Gastrocnemius medialis (tissue), 4 donors: Measurements from ENCODE around the gene TYK2.

Experiments
- CTCF ChIP-seq, 5 experiments: fragments of 450-650 bp in 3 of 5; fragments of 200-600 bp in 2 of 5; sonication (generic) in 2 of 5; IDR thresholded peaks in 4 of 5; conservative IDR thresholded peaks in 1 of 5; 1 replicate in 4 of 5; 2 replicates in 1 of 5; pipeline ENCODE4 v1.5.1; 2016 to 2019; ENCODE audit warnings: antibody characterized with exemption in 5 of 5, mild to moderate bottlenecking in 3 of 5, moderate library complexity in 3 of 5
- POLR2A ChIP-seq, 2 donors: fragments of 450-650 bp; IDR thresholded peaks; one replicate each; pipeline ENCODE4 v1.6.1; 2017; ENCODE audit warnings: antibody characterized with exemption in 2 of 2, mild to moderate bottlenecking in 2 of 2, moderate library complexity in 2 of 2

- no peak for TF ChIP-seq POLR2A (IDR thresholded peaks at IDR 0.05)
- no peak for TF ChIP-seq CTCF (IDR thresholded peaks at IDR 0.05 in 4 of 5, conservative IDR thresholded peaks at IDR 0.05 in 1 of 5)
Observed at GRCh38 chr19:10325732-10326131, 54.6 kb downstream of the TYK2 start.
